GM10266 (cell line): ENCODE measurements around the gene MCCC2.
"Not testable (repeated sequence)": the region's sequence is repeated elsewhere in the genome, so short reads cannot be mapped to it uniquely, and the experiment has no call there.

Experiments
- DNase-seq: peaks from one replicate; pipeline ENCODE4 v3.0.0; 2012; ENCODE audit errors: extremely low spot score
- TF ChIP-seq, protein P1 (sequence below): IDR thresholded peaks from 2 replicates; pipeline ENCODE4 v1.5.1; 2012; ENCODE audit warnings: mild to moderate bottlenecking, low read depth; ENCODE audit not compliant: control insufficient read depth, insufficient read depth; ENCODE audit errors: missing control alignments

MCCC2 gene

DNA sequence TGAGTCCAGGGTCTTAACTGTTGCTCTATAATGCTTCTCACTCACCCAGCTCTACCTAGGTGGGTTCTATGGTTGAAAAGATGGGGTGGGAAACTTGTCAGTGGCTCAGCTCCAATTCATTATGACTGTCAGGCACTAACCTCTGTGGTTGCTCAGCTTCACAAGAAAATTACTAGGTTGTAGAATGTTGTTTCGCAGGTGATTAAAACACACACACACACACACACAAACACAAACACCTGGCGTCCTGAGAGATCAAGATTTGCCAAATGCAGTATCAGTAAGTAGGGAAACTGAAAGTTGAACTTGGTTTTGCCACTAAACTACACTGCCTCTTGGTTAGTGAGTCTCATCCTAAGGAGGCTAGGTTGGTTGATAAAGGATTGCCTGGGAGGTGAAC, 2.8 kb downstream of the MCCC2 start:
- TF ChIP-seq, protein P1, sequence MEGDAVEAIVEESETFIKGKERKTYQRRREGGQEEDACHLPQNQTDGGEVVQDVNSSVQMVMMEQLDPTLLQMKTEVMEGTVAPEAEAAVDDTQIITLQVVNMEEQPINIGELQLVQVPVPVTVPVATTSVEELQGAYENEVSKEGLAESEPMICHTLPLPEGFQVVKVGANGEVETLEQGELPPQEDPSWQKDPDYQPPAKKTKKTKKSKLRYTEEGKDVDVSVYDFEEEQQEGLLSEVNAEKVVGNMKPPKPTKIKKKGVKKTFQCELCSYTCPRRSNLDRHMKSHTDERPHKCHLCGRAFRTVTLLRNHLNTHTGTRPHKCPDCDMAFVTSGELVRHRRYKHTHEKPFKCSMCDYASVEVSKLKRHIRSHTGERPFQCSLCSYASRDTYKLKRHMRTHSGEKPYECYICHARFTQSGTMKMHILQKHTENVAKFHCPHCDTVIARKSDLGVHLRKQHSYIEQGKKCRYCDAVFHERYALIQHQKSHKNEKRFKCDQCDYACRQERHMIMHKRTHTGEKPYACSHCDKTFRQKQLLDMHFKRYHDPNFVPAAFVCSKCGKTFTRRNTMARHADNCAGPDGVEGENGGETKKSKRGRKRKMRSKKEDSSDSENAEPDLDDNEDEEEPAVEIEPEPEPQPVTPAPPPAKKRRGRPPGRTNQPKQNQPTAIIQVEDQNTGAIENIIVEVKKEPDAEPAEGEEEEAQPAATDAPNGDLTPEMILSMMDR: no peak
- DNase-seq: peak; percentile 36

DNA sequence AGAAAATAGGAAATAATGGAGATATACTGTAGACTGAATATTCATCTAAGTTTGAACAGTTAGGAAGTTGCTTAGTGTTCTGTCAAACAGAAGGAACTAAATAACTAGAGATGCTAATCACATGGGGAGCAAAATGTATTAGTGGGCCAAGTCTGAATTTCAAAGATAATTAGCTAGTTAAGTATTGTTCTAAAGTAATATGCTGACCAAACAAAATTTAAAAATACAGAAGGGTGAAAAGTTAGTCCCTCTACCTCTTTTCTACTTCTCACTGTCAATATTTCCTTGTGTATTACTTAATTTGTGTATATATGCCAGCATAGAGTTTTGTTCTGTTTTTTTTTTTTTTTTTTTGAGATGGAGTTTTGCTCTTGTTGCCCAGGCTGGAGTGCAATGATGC, 4.0 kb downstream of the MCCC2 start:
- no peak for DNase-seq
- TF ChIP-seq, protein P1: no peak

DNA sequence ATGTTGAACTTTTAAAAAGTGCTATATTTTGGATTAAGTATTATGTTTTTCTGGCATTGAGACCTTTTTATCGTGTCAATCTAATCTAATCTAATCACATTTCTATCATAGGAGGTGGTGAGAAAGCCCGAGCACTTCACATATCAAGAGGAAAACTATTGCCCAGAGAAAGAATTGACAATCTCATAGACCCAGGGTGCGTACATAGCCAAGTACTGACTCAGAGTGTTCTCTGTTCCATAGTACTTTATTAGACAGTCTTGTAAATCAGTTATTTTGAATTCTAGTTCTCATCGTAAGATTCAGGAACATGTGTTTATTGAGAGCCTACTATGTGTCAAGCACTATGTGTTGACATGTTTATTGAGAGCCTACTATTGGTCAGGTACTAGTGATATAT, 9.0 kb downstream of the MCCC2 start:
- TF ChIP-seq, protein P1: no peak
- no peak for DNase-seq

DNA sequence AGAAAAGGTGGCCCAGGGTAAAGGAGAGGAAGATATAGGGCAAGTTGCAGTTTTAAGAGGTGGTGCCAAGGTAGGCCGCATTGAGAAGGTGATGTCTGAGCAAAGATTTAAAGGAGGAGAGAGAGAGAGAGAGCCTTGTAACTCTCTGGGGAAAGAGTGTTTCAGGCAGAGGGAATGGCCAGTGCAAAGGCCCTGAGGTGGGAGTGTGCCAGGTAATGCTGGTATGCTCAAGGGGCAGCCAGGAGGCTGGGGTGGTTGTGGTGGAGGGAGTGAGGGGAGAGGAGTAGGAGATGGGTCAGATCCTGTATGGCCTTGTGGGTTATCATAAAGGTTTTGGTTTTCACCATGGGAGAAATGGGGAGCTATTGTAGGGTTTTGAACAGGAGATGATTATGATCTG, 9.9 kb downstream of the MCCC2 start:
- DNase-seq: no peak
- TF ChIP-seq, protein P1: no peak

DNA sequence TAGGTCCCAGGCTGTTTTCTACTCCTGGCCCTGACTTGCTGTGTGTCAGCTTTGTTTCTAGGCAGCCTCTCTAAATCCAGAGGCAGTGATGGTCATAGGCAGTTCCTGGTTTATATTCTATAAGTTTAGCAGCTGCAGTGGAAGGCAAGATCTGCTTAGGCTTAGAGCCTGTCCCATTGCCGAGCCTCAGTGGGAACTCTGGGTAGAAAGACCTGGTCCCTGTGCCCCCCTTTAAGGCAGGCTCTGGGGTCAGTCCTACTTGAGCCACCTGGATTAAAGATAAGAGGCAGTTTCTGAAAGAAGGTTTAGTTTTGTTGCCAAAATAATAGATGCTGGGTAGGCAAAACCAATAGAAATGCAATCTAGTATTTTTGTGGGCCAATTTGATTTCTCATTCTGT, 13.6 kb downstream of the MCCC2 start:
- no peak for DNase-seq

DNA sequence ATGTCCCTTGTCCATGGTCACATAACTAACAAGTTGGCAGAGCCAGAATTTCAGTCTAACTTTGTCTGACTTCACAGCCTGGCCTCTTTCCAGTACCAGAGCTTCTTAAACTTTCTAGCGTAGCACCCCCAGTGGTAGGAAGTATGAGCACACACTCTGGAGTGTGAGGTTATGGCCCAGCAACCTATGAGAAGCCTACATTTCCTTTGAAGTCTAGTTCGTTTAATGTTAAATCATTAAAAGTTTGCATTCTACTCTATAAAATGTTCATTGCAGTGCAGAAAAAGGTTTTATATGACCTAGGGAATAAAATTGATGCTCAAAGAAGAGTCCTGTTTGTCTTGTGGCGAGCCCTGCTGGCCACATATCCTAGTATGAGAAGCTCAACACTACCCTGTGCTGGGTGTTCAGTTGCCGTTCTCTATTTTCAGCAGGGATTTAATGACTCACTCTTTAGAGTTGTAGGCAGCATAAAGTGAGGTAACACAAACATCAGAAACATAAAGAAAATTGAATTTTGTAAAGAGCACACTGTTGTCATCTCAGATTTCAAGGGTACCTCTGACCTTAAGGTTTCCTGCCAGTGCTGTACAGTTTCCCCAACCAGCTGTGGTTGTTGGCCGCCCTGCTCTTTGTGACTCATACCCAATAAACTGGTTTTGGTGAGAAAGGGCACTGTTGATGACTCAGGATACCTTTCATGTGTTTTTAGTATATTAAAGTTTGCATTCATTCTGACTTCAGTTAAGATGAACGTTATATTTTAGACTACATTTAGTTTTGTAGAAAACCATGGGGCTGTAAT, 14.3 kb downstream of the MCCC2 start:
- TF ChIP-seq, protein P1: peak; percentile 58
- DNase-seq: peak; percentile 61

More for the DNA sequence above, 13.6 kb downstream of the MCCC2 start:
- TF ChIP-seq, protein P1: no peak

DNA sequence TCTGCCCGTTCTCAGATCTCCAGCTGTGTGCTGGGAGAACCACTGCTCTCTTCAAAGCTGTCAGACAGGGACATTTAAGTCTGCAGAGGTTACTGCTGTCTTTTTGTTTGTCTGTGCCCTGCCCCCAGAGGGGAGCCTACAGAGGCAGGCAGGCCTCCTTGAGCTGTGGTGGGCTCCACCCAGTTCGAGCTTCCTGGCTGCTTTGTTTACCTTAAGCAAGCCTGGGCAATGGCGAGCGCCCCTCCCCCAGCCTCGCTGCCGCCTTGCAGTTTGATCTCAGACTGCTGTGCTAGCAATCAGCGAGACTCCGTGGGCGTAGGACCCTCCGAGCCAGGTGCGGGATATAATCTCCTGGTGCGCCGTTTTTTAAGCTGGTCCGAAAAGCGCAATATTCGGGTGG, 22.8 kb downstream of the MCCC2 start:
- not testable (repeated sequence) for DNase-seq

DNA sequence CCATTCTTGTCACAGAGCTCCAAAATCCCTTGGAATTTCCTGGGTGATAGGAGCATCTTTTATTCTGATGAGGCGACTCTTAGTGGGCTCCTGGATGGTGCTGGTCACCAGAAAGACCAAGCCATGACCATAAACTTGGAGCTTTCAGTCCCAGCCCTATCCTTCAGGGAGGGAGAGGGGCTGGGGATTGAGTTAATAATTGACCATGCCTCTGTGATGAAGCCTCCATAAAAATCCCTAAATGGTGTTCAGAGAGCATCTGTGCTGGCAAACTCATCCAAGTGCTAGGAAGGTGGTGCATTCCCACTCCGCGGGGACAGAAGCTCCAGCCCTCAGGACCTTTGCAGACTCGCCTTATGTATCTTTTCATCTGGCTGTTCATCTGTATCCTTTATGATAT, 28.7 kb downstream of the MCCC2 start:
- TF ChIP-seq, protein P1: no peak
- no peak for DNase-seq
